ENCODE measurements around the gene CDX1.
A peak's percentile ranks its signal among the peaks of the same experiment; 100 is the strongest.

CDX1 gene

GRCh38 chr5:150164211-150164980 is 2.2 kb upstream of the CDX1 start:
- no peaks in the 10 kb centered on the region for H3K9me3 ChIP-seq (ENCODE audit: severe bottlenecking)

GRCh38 chr5:150166037-150166649 is 435 bp upstream of the CDX1 start:
- no peak overlapping the region for H3K27ac ChIP-seq
- H3K27me3 ChIP-seq (ENCODE audit: insufficient read depth, low read depth, severe bottlenecking): no peaks in the 10 kb centered on the region

More at GRCh38 chr5:150164211-150164980, 2.2 kb upstream of the CDX1 start:
- H3K4me3 ChIP-seq (ENCODE audit: low read depth, low read length): no peak overlapping the region
- H3K27me3 ChIP-seq (ENCODE audit: insufficient read depth, low read depth, severe bottlenecking): no peaks in the 10 kb centered on the region
- no peak for TF ChIP-seq CTCF (IDR thresholded peaks at IDR 0.05; ENCODE audit: low read depth, low read length)
- H3K36me3 ChIP-seq: no peaks in the 10 kb centered on the region
- no peak overlapping the region for H3K27ac ChIP-seq
- DNase-seq: no peak

GRCh38 chr5:150167512-150167850 is 903 bp downstream of the CDX1 start:
- no peak for DNase-seq
- Histone ChIP-seq H3K27me3 (ENCODE audit: insufficient read depth, low read depth, severe bottlenecking) (no peaks in the 10 kb centered on the region), H3K27ac (no peak overlapping the region), H3K36me3 (no peaks in the 10 kb centered on the region), H3K9me3 (ENCODE audit: severe bottlenecking) (no peaks in the 10 kb centered on the region), H3K4me3 (ENCODE audit: low read depth, low read length) (no peak overlapping the region)
- no peak for TF ChIP-seq CTCF (IDR thresholded peaks at IDR 0.05; ENCODE audit: low read depth, low read length)

More at GRCh38 chr5:150166037-150166649, 435 bp upstream of the CDX1 start:
- Histone ChIP-seq H3K9me3 (ENCODE audit: severe bottlenecking) (no peaks in the 10 kb centered on the region), H3K36me3 (no peaks in the 10 kb centered on the region), H3K4me3 (ENCODE audit: low read depth, low read length) (no peak overlapping the region)
- TF ChIP-seq CTCF (IDR thresholded peaks at IDR 0.05; ENCODE audit: low read depth, low read length): no peak
- DNase-seq: no peak

- no peaks in the 10 kb centered on the region for H3K27me3 ChIP-seq (ENCODE audit: insufficient read depth, low read depth, severe bottlenecking)
Observed at GRCh38 chr5:150167908-150168307, 1.3 kb downstream of the CDX1 start.

GRCh38 chr5:150168864-150169263 is 2.3 kb downstream of the CDX1 start:
- H3K9me3 ChIP-seq (ENCODE audit: severe bottlenecking): no peaks in the 10 kb centered on the region
- TF ChIP-seq CTCF (IDR thresholded peaks at IDR 0.05; ENCODE audit: low read depth, low read length): no peak
- no peak for DNase-seq
- H3K4me3 ChIP-seq (ENCODE audit: low read depth, low read length): no peak overlapping the region
- H3K27me3 ChIP-seq (ENCODE audit: insufficient read depth, low read depth, severe bottlenecking): no peaks in the 10 kb centered on the region
- no peaks in the 10 kb centered on the region for H3K36me3 ChIP-seq
- H3K27ac ChIP-seq: no peak overlapping the region

More at GRCh38 chr5:150167908-150168307, 1.3 kb downstream of the CDX1 start:
- Histone ChIP-seq H3K4me3 (ENCODE audit: low read depth, low read length) (no peak overlapping the region), H3K36me3 (no peaks in the 10 kb centered on the region), H3K27ac (no peak overlapping the region), H3K9me3 (ENCODE audit: severe bottlenecking) (no peaks in the 10 kb centered on the region)
- peak; percentile 38; the same call in 1 of the 2 replicates for TF ChIP-seq CTCF (IDR thresholded peaks at IDR 0.05; ENCODE audit: low read depth, low read length)
- DNase-seq: no peak

Data from WERI-Rb-1 (cell line).